Measurements from ENCODE around the gene PLXNA2.

Gene PLXNA2

DNA sequence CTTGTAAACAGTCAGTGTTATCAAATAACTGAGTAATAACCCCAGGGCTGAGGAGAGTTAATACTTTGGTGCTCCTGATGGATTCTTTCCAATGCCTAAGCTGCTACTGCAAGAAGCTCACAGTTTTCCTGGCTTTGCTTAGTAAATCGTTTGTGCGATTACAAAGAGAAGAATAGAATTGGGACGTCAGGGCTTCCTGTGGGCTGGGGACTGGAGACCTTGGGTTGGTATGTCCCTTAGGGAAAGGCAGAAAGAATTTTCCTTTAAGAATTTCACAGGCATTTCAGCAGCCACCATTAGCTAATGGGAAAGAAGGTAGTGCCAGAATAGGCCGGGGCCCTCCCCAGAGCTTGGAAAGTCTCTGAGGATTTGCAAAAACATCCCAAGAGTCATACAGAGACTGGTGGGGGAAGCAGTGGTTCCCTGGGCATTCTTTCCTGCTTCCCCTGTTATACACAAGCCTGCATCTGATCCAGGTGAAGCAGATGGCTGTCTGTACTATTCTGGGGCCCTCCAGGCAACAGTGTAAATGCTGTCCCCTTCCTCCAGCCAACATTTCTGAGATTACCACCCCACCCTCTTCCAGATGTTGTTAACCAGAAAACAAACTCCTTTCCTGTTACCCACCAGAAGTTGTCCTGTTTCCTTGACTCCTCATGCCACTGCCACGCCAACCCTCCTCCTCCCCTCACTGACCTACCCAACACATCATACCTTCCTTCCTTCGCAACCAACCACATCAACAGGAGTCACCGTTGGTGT is 40.2 kb downstream of the PLXNA2 start:
- no peak for DNase-seq (ENCODE audit: low read depth in 2 of 2)

- no peak for DNase-seq (ENCODE audit: low read depth in 2 of 2)
Measured at GRCh38 chr1:208203127-208203847, 40.9 kb downstream of the PLXNA2 start.

- no peak for DNase-seq (ENCODE audit: low read depth in 2 of 2)
Measured at GRCh38 chr1:208202333-208202995, 41.7 kb downstream of the PLXNA2 start.

GRCh38 chr1:208201229-208201628 is 43.0 kb downstream of the PLXNA2 start:
- DNase-seq (ENCODE audit: low read depth in 2 of 2) = no peak

DNA sequence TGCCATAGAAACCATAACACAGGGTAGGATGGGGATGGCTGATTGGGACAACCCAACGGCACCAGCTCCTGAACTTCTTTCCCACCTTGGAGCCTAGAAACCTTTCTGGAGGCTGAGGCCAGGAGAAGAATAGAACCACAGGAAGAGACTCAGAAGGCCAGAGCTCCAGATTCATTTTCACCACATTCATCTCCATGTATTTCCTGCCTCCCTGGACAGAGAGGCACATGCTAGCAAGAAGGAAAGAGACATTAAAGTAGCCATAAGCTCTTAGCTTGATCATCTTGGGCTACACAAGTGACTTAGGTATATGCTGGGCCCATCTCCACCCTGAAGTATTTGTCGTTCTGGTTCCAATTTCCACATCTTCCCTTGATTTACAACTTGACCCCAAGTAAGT is 44.1 kb downstream of the PLXNA2 start:
- no peak for DNase-seq (ENCODE audit: low read depth in 2 of 2)

GRCh38 chr1:208198236-208198635 is 45.9 kb downstream of the PLXNA2 start:
- DNase-seq (ENCODE audit: low read depth in 2 of 2) = no peak

GRCh38 chr1:208194944-208195343 is 49.2 kb downstream of the PLXNA2 start:
- DNase-seq (ENCODE audit: low read depth in 2 of 2) = no peak

GRCh38 chr1:208192995-208193394 is 51.2 kb downstream of the PLXNA2 start:
- no peak for DNase-seq (ENCODE audit: low read depth in 2 of 2)

GRCh38 chr1:208190784-208191183 is 53.4 kb downstream of the PLXNA2 start:
- DNase-seq (ENCODE audit: low read depth in 2 of 2) = no peak

GRCh38 chr1:208189716-208190115 is 54.5 kb downstream of the PLXNA2 start:
- DNase-seq (ENCODE audit: low read depth in 2 of 2) = no peak

- no peak for DNase-seq (ENCODE audit: low read depth in 2 of 2)
Measured at GRCh38 chr1:208189183-208189582, 55.0 kb downstream of the PLXNA2 start.

DNA sequence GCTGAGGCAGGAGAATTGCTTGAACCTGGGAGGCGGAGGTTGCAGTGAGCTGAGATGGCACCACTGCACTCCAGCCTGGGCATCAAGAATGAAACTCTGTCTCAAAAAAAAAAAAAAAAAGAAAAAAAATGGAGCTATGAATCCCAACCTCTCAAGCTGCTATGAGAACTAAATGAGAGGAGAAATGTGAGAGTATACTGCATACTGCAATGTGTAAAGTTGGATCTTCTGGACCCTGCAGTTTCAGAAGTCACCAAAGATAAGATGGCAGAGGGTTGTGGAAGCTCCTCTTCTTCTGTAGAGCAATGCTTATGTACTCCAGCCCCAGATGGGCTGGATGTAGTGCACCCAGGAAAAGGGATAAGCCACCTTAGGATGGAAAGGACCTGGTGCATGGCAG is 55.6 kb downstream of the PLXNA2 start:
- DNase-seq (ENCODE audit: low read depth in 2 of 2) = no peak

DNA sequence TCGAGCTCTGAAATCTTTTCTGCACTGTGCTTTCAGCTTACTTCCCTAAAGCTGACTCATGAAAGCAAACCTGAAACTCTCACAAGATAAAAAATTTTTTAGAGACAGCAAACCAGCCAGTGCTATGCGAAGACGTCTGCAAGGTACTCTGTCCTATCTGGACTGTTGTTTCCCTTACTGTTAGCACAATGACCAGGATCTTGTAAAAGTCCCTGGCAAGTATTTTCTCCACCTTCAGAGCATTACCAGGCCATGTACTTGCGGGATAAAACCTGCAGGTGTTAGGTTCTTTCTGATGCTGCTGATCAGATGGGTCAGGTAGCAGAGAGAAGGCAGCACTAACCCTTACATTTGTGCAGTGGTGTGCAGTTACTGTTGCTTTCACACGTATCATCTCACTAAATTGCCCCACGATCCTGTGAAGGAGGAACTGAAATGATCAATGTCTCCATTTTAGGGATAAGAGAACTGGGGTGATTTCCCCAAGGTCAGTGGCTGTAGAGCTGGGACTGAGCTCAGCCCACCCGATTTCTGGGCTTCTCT is 56.6 kb downstream of the PLXNA2 start:
- no peak for DNase-seq (ENCODE audit: low read depth in 2 of 2)

GRCh38 chr1:208185801-208186231 is 58.4 kb downstream of the PLXNA2 start:
- no peak for DNase-seq (ENCODE audit: low read depth in 2 of 2)

DNA sequence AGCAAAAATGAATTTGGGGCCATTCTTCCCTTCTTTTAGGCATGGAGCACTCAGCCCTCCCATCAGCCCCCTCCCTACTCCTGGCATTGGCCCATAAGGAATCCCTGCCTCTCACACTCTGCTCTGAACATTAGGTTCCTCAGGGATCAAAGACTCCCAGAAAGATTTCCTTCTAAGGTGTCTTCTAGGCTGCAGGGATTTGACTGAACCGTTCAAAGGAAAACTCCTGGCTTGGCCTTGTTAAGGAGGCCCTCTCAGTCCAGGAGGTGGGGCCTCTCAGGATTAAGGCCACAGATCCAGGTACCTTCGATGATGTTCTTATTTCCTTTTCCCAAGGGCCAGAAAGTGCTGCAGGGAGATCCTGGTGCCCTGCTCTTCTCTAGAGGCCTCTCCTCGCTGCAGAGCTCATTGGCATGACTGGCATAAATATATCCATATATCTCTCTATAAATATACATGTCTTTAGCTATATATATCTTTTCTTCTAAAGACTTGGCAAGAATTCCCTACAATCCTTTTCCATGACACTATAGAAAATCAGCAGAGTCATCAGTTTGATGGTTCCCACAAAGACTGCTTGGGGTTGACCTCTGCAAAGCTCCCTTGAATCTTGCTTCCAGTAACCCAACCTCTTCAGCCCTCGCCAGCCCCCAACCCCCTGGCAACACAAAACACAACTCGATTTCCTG is 59.1 kb downstream of the PLXNA2 start:
- no peak for DNase-seq (ENCODE audit: low read depth in 2 of 2)

GRCh38 chr1:208183977-208184911 is 59.9 kb downstream of the PLXNA2 start:
- DNase-seq (ENCODE audit: low read depth in 2 of 2) = no peak

DNA sequence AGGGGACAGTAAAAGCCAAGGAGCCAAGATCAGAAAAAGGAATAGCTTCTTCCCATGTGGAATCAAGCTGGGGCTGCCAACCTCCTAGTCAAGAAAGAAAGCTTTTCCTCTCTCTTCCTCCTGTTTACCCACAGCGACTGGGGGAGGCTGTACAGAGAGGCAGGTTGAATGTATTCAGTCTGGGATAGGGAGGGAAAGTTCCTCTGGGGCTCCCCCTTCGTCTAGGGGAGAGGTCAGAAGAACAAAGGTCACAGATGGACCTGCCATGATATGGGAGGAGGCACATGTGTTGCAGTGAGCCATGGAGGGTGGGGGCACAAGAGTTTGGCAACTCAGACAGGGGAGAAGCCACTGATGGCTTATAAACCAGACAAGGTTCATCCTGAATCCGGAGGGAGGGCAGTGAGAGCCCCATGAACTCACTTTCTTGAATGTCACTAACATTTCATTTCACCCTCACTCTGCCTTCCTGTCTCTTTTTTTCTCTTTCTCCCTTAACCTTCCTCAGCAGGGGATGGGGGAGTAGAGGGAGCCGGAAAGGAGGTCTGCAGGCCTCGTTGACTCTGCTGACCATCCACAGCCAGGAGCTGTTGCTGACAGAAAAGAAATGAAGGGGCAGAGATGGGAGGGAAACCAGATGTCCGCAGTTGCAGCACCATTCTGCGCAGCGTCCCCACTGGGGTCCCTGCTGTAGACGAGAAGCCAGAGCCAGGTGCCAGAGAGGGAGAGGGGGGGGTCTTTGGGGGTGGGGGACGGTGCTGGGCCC is 61.1 kb downstream of the PLXNA2 start:
- DNase-seq (ENCODE audit: low read depth in 2 of 2) = no peak

- DNase-seq (ENCODE audit: low read depth in 2 of 2) = no peak
Measured at GRCh38 chr1:208181364-208181763, 62.8 kb downstream of the PLXNA2 start.

- no peak for DNase-seq (ENCODE audit: low read depth in 2 of 2)
Measured at GRCh38 chr1:208180421-208180820, 63.8 kb downstream of the PLXNA2 start.

- no peak for DNase-seq (ENCODE audit: low read depth in 2 of 2)
Measured at GRCh38 chr1:208179961-208180409, 64.2 kb downstream of the PLXNA2 start.
